ENCODE measurements around the gene RPH3AL.
"Not testable (repeated sequence)": the region's sequence is repeated elsewhere in the genome, so short reads cannot be mapped to it uniquely, and the experiment has no call there.

The RPH3AL gene

DNA sequence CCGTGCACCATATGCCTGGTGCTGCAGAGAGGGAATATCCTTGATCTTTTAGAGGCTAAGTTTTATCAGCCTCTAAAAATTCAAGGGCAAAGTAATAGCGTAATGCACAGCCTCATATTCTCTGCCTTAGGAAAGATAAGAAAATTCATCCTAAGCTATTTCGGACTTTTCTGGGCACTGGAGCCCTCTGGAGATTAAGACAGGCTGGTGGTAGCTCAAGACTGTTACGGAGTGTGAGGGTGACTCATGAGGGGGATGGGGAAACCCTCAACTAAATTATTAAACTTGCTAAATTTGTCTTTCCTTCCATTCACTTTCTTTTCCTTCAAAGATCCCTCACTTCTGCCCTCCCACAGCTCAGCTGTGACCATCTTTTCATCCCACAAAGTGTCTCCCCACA lies 73.3 kb downstream of the RPH3AL start:
- DNase-seq, result no peak

DNA sequence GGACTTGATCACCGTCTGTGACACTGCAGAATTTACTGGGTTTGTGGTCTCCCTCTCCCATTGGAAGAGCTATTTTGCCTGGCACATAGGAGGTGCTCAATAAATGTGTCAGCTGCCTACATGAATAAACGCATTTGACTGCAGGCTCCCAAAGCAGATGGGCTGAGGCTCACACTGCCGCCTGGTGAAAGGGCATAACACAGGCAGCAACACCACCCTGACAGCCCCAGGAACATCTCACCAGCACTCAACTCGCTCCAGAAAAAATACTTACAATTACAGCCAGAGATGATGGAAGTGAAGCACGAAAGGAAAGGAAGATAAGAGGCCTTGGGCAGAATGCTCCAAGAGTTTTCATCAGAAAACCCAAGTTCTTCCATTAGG lies 73.9 kb downstream of the RPH3AL start:
- no peak for DNase-seq

DNA sequence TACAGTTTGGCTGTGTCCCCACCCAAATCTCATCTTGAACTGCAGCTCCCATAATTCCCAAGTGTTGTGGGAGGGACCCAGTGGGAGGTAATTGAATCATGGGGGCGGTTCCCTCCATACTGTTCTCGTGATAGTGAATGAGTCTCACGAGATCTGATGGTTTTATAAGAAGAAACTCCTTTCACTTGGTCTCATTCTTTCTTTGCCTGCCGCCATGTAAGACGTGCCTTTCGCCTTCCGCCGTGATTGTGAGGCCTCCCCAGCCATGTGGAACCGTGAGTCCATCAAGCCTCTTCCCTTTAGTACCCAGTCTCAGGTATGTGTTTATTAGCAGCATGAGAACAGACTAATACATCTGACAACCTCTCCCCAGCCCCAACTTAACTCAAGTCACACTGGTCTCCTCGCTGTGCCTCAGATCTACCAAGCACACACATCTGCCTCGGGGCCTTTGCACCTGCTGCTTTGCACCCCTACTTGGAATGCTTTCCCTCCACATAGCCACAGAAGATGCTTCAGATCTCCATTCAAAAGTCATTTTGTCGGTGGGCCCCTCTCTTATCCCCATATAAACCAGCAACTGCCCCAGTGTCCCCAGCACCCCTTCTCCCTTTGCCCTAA lies 74.4 kb downstream of the RPH3AL start:
- DNase-seq, result no peak

DNA sequence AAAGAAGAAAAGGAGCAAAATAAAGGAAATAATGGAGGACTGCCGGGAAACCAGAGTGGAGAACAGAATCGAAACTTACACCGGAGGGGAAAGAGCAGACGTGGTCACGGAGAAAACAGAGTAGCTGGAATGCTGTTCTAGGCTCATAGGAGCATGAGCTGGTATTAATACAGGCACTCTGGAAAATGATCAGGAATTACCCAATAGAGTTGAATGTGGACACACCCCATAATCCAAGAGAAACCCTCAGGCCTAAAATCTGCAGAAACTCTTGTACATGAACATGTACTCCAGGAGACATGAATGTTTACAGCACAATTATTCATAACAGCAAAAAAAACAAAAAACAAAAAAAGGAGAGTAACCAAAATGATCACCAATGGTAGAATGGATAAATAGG lies 77.7 kb downstream of the RPH3AL start:
- no peak for DNase-seq

DNA sequence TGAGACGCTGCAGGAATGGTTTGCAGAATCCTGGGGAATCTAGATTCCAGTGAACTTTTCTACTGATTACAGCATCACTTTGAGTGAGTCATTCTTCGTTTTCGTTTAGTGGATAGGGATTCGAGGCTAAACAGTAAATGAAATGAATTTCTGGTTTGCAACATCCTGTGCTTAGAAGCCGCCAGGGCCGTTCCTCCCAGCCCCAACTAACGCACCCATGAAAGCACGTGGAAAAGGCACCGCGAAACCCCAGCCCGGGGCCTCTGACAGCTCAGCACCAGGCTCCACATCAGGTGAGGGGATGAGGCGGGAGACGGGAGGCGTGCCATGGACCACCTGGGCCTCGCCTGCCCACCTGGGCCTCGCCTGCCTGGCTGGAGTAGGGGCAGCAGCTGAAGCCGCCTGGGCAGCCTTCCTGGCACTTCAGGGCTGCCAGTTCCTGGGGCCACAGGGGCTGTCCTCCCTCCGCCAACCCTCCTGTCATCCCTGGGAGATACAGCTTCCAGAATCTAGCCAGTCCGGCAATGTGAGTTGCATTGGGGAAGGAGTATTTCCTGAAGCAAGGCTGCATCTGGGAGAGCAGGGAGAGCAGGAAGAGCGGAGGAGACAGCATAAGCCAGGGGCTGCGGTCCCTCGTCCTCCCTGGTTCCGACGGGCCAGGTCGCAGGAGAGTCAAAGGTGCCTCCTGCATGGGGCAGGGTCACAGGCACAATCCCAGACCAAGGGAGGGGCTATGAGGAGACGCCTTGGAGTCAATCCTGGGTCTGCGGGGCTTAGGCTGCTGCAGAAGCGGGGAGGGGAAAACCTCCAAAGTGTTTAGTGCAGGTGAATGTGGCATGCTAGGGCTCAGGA lies 78.4 kb downstream of the RPH3AL start:
- no peak for DNase-seq

DNA sequence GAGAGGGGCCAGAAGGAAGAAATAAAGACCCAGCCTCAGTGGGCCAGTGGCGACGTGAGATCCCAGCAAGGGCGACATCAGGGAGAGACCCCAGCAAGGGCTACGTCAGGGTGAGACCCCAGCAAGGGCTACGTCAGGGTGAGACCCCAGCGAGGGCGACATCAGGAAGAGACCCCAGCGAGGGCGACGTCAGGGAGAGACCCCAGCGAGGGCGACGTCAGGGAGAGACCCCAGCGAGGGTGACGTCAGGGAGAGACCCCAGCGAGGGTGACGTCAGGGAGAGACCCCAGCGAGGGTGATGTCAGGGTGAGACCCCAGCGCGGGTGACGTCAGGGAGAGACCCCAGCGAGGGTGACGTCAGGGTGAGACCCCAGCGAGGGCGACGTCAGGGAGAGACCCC lies 79.8 kb downstream of the RPH3AL start:
- DNase-seq, result not testable (repeated sequence)

DNA sequence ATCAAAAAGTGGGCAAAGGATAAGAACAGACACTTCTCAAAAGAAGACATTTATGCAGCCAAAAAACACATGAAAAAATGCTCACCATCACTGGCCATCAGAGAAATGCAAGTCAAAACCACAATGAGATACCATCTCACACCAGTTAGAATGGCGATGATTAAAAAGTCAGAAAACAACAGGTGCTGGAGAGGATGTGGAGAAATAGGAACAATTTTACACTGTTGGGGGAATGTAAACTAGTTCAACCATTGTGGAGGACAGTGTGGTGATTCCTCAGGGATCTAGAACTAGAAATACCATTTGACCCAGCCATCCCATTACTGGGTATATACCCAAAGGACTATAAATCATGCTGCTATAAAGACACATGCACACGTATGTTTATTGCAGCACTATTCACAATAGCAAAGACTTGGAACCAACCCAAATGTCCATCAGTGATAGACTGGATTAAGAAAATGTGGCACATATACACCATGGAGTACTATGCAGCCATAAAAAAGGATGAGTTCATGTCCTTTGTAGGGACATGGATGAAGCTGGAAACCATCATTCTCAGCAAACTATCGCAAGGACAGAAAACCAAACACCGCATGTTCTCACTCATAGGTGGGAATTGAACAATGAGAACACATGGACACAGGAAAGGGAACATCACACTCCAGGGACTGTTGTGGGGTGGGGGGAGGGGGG lies 80.5 kb downstream of the RPH3AL start:
- DNase-seq, result not testable (repeated sequence)

DNA sequence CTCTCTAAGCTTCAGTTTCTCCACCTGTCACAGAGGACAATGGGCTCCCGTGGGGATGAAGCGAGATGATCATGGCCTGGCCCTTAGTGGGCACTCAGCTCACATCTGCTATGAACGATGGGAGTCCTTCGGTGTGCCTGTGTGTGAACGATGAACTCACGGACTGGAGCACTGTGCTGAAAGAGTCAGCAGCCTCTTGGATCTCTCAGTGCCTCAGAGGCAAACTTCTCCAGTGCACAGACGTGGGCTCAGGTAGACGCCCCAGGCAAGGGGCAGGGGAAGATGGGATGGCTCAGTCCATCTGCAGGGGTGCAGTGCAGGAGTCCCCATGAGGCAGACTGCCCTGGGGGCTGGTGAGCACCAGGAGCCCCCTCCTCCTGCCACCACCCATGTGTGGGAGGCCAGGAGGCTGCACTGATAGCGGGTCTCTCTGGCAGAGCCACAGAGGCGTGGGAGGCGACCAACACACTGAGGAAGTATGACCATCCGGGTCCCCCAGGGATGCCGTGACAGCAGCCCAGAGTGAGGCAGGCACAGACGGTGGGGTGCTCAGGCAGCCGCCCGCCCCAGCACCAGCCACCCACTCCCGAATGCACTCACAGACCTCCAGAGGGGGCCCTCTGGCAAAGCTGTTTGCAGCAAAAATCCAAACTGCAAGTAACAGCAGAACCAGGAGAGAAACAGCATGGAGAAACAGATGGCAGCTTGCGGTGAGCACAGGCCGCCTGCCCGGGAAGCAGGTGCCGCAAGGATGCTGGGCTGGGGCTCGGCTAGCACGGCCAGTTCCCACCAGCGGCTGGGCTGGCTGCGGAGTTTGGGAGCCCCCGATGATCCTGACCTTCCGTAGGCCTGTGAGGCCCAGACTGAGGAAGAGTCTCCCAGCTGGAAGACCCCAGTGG lies 82.7 kb downstream of the RPH3AL start:
- no peak for DNase-seq

DNA sequence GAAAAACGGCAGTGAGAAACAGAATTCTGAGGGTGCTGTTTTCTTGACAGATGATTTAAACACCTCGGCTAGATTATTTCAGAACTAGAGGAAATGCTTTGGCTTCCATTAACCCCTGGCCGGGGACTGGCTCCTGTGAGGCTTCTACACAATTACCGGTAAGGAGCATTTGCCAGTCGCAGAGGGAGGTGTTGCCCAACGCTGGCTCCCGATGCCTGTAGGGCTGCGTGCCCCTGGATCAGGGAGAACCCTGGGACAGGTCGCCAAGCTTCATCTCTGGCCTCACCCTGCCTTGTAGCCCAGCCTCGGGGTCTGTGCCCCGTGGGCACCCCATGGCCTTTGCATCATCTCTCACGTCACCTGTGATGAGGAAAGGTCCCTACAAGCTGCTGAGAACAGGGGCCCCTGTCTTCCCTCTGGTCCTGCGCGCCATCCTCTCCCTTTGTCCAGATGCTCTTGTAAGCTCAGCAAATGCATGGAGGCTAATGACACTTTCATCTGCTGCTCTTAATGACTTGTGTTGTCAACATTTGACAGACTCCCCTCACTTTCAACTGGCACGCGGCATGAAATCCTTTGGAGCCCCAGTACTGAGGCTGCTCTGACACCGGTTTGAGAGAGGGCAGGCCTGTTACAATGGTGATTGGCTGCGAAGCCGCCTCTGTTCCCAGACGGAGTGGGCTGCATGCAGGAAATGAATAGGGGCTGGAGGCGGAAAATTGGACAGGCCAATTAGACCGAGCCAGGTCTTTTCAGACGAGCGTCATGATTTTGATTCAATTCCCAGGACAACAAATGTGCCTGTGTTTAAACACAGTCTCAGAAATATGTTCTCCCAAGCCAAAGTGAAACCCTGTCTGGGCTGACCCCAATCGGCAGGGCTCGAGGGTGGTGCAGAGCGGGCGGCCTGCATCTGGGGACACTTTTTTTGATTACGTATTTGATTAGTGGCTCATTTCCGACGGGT lies 85.6 kb downstream of the RPH3AL start:
- DNase-seq, result no peak

DNA sequence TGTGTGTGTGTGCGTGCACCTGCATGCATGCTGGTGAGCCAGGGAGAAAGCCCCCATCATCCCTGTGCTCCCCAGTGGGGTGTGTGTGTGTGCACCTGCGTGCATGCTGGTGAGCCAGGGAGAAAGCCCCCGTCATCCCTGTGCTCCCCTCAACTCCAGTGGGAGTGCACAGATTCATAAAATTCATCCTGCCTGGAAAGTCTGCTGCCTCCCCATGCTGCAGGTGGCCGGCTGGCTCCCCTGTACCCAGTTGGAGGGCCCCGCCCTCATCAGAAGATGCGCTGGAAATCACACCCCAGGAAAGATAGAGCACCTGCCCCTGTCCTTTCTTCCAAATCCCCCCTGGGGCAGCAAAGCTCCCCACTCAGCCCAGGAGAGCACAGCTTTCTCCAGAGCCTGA lies 86.4 kb downstream of the RPH3AL start:
- DNase-seq, result no peak

DNA sequence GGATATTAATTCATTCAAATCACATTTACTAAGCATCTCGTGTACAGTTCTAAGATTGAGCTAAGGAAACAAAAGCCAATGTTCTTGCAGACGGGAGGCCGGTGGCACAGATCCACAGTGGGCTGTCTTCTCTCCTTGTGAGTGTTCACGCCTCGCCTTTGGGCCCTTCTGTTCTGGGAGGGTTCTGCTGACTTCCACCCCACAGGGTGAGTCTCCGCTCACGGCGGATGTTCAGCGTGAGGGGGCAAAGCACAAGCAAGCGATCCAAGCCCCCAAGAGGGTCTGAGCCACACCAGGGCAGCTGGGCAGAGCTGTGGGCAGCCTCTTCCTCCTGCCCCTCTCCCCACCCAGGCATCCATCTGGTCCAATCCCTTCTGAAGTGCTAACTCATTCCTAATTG lies 86.9 kb downstream of the RPH3AL start:
- no peak for DNase-seq

DNA sequence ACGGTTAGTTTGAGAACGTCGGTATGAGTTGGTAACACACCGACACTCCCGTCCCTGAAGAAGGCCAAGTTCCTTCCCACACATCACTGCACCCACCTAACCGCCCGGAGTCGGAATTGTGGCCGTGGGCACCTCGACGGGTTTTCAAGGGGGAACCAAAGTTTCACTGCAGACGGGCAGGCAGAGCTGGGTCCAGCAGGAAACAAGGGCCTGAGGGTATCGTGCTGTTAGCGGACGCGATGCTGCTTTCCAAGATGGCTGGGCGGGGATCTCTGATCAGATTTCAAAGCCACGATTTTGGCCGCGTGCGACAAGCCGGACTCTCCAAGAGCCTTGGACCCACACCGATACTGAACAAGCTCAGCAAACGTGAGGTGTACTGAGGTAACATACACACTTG lies 88.8 kb downstream of the RPH3AL start:
- no peak for DNase-seq

DNA sequence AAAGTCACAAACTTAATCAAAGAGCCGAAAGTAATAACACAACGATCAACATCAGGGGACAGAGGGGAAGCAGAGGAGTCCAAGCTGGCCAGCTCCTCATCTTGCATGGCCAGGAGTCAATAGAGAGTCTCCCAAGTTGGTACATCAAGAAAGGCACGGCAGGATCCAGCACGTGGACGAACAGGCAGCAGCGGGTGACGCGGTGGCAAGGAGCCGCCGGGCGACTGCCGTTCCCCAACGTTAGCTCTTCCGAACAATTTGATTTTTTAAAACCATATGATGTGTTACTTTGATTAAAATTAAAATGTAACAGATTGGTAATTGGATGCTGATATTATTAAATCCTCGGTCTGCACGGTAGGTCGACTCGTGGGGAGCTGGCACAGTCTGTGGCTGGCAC lies 89.3 kb downstream of the RPH3AL start:
- DNase-seq, result no peak

DNA sequence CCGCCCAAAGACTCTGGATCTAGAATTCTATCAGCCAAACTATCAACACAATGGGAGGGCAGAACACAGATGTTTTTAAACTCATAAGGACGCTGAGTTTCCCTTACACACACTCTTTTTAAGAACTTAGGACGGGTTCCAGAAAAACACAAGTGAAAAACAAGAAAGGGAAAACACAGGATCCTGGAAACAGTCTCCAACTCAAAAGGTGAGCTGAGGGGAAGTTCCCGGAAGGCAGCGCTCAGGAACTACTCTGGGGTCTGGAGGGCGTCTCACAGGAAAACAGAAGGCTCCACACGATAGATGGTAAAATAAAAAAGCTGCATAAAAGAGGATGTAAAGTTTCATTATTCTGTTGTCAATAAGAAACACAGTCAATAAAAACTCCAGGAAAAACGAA lies 91.0 kb downstream of the RPH3AL start:
- DNase-seq, result no peak

DNA sequence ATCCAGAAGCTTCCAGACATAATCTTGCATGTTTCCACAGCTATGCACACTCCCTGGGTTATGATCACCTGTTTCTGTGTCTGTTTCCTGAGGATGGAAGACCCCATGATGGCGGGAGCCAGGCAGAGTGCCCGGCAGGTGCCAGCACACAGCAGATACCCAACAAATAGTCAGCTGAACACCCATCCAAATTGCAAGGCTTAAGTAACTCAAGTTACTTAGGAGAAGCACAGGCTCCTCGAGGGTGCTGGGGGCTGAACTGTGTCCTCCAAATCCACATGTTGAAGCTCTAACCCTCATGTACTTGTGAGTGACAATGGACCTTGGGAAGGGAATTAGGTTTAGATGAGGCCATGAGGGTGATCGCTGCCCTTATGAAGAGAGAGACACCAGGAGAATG lies 91.7 kb downstream of the RPH3AL start:
- DNase-seq, result no peak

DNA sequence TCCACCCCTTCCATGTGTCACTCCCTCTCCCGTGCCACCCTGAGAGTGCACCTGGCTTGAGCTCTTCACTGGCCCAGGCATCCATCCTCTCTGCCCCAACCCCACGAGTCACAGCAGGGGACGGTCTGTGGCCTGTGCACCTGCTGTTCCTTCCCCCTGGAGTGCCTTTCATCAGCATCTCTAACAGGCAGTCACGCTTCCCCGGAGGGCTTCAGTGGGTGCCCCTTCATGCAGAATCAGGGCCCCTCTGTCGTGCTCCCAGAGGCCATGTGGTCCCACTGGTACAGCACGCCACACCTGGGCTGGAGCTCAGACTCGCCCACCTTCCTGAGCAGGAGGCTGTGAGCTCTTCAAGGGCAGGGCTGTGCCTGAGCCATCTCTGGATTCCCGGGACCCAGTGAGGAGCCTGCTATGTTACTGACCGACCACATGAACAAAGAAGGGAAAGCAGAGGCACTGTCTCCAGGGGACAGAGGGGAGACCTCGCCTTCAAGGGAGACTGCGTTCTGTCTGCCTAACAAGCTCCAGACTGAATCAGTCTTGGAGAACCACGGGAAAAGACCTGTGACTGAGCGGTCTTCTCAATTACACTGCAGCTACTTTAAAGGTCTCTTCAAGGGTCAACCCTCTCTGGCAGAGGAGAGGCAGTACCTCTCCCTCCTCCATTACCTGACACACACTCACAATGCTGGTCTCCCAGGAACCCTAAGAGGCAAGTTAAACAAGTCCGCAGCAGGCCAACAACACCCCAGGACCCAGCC lies 92.4 kb downstream of the RPH3AL start:
- no peak for DNase-seq

DNA sequence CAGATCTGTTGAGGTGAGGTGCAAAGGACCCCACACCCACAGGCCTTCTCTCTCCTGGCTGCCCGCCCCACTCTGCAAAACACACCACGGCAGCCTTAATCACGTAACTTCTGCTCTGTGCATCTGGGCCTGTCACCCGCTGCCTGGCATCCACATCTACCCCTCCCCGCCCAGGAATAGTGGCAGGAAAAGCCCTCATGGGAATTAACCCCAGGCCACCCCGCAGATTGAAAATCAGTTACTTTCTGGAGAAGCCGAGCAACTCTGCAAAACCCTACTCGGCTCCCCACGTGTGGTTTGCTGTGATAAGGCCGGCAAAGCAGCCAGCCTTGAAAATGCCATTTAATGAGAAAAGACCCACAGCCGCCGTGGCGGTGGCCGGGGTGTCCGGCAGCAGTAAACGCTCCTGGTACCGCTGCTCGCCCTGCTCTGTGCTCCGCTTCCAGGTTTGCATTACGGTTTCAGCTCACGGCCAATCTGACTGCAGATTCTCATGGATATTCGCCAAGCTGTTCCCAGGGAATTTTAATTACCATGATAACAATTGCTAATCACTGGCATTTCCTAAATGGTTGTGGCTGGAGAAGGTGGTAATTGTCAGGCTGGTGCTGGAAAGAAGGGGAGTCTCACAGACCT lies 93.1 kb downstream of the RPH3AL start:
- DNase-seq, result no peak

DNA sequence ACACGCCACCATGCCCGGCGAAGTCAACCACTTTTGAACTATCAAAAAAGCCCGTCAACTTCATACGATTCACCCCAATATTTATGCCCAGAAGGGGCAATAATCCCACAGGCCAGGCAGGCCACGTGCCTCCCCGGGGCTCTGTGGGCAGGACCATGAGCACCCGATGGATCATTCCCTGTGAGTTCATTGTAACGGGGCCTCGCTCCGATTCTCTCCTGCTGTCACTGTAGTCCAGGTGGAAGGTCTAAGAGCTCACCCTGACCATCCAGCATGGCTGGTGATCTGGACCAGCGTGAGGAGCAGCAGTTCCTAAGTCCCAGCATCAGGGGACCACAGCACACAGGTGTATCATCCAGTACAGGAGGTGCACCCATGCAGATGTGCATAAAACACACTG lies 93.7 kb downstream of the RPH3AL start:
- no peak for DNase-seq

DNA sequence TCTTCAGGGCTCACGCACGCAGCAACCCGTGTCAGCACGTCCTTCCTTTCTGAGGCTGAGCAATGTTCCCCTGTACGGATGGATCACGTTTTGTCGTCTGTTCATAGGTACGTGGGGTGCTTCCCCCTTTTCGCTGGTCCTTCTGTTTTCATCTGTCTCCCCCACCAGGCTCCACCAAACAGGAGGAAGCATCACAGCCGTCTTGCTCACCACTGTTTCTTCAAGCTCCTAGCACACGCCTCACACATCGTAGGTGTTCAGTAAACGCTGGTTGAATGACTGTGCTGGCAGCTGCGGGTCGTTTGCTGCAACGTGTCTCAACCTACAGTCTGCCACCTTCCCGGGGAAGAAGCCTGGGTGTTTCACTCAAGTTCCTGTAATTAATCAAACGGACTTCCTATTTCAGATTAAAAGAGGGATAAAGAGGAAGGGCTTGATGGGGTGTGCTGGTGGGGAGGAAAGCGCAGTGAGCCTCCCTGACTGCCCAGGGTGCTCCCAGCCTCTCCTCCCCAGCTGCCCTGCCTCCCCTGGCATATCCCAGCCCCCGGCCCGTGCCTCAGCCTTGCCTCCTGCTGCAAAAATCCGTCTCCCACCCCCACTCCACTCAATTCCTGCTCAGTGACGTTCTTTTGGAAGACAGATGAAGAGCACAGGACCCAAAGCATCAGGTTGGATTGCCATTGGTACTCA lies 94.4 kb downstream of the RPH3AL start:
- no peak for DNase-seq
